GM19328 (cell line): ENCODE measurements around the gene CHP1.
"Not testable (repeated sequence)": the region's sequence is repeated elsewhere in the genome, so short reads cannot be mapped to it uniquely, and the experiment has no call there.

Experiments used
- ATAC-seq: cut with Tn5 transposase; IDR thresholded peaks from one replicate; pipeline ENCODE4 v1.9.1; 2021; ENCODE audit warnings: mild to moderate bottlenecking, moderate library complexity; ENCODE audit not compliant: unreplicated experiment

CHP1 gene

DNA sequence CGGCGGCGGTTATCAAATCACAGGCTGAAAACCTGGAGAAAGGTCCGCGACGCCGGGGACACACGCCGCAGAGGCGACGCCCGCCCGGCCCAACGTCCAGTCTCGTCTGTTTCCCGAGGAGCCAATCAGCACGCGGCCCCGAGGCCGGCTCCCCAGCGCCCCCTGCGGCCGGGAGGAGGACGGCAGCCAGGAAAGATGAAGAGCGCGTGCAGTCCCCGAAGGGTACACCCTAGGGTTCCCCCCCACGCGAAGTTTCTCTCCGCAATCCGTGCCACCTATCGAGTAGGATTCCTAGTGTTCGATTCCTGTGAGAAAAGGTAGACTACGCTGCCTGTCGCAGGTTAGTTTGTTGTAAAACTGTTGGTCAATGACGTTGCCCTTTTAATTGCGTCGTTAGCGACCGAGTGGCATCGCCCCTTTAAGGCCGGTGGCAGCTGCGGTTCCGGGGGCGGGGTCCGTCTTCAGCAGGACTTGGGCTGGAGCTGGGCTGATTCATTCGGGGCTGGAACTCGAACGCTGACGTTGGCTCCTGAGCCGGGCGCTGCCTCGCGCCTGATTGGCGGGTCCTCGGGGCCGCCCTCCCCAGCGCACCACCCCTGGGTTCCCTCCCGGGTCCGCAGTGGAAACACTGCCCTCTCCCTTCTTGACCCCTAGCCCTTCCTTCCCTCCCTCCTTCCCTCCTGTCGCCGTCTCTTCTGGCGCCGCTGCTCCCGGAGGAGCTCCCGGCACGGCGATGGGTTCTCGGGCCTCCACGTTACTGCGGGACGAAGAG, at the start of gene CHP1, which contains the start of gene EXD1:
Gene CHP1 (plus strand): TSS at position 619 of the 772 bp plus-strand sequence. CDS start 115 bp downstream, at position 734.
Gene EXD1 (minus strand): TSS at position 108 of the 772 bp plus-strand sequence. CDS start 4,182 bp downstream, outside the sequence.
- peak; percentile 90 for ATAC-seq

DNA sequence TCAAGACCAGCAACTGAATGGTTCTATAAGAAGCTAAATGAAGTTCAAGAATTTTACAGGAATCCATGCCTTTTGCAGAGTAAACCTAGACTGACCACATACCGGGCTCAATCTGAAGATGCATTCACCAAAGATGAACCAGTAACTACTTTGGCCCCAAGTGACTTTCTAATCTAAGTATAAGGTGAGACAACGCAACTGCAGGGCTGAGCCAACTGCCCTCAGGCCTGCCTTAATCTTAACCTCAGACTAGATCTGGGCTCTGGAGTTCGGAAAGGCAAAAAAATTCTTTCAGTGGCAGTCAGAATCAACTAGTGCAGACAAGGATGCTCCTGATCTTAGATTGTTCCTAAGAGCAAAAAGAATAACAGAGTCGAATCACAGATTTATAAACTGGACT, 48.8 kb upstream of the CHP1 start:
- no peak for ATAC-seq

DNA sequence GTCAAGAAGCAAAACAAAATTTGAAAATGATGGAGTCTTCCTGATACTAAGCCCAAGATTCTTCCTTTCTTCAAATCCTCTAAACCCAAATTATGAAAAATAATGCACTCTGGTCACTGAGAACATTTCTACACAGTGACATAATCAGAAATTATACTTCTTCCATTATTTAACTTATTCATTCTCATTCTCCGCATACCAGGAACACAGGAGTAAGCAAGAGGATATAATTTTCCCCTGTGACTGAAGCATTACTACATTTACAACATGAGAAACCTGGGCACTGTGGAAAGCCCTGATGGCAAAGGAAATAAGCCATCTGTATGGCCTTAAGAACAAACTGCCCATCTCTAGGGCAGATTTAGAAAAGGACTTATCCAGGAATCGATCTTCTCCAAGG, 47.5 kb upstream of the CHP1 start:
- ATAC-seq: no peak

DNA sequence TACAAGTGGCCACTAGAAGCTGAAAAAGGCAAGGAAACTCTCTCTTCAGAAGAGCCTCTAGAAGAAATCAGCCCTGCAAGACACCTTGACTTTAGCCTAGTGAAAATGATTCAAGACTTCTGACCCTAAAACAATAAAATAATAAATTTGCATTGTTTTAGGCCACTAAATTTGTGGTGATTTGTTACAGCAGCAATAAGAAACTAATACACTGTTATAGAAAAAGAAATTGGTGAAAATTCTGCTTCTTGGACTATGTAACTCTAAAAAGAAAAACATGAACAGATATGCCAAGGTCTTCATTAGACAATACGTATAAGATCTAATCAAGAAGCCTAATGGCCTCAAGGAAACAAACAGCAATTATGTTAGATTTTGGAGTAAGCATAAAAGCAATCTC, 36.6 kb upstream of the CHP1 start:
- ATAC-seq: no peak

DNA sequence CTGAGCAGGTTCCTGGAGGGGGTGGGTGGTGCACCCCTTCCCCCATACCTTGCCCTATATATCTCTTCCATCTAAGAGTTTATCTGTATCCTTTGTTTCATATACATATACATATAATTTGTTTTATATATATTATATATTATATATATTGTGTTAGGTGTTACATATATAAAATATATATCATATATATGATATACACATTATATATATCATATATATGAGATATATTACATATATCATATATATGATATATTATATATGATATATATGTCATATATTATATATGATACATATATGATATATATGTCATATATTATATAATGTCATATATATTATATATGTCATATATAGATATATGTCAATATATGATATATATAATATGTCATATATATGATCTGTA, 31.6 kb upstream of the CHP1 start:
- ATAC-seq: no peak

GRCh38 chr15:41203395-41203794, 27.7 kb upstream of the CHP1 start:
- ATAC-seq: no peak

DNA sequence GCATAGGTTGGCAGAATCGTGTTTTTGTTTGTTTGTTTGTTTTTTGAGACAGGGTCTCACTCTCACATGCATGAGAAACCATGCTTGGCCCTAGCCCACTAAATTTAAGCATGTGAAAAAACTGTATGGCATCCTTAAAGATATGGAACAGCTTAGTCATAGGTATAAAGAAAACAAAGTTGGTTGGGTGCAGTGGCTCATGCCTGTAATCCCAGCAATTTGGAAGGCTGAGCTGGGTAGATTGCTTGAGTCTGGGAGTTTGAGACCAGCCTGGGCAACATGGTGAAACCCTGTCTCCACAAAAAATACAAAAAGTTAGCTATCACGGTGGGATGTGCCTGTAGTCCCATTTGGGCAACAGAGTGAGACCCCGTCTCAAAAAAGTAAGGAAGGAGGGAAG, 25.8 kb upstream of the CHP1 start:
- ATAC-seq: no peak

- no peak for ATAC-seq
Observed at GRCh38 chr15:41207687-41208448, 23.2 kb upstream of the CHP1 start.

- ATAC-seq: no peak
Observed at GRCh38 chr15:41215708-41216107, 15.4 kb upstream of the CHP1 start.

DNA sequence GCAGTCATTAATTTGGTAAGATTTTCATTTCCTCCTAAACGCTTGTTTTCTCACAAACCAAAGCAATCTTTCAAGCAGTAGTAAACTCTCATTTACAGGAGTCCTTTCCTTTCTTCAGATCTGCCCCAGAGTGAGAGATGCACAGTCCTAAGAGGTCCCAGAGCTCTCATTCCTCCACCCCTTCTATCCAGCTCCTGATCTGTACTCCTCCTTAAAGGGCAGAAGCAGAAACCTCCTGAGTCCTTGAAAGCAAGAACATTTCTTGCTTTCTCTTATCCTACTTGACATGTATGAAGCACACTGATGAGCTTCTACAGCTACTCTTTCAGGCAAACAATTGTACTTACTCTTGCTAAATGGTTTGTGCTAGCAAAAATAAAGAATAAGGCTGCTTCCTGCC, 12.2 kb upstream of the CHP1 start:
- no peak for ATAC-seq

DNA sequence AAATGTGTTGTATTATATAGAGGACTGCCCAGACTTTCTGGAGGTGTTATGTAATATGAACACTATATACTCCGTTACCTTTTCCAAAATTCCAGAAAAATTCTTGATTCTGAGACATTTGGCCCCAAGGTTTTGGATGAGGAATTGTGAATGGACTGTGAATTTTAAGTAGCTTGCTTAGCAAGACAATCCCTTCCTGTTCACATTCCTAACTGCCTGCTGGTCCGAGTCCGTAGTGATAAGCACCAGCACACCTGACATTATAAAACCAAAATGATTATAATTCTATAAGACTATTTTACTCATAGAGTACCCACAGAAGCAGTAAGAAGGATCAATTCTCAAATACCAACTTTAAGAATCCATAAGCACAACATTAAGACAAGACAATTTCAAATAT, 11.7 kb upstream of the CHP1 start:
- ATAC-seq: no peak

DNA sequence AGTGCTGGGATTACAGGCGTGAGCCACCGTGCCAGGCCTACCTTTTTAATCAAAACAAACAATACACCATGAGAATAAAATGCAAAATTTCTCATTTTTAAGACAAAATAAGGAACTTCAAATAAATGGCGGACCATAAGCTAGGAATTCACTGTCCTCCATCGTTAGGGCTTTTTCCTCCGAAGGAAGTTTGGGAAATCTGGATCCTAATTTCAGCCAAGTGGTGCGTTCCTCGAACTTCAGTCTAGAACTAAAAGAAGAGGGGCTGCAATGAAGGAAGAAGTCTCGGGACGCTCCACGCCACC, 771 bp upstream of the CHP1 start:
- ATAC-seq: no peak

DNA sequence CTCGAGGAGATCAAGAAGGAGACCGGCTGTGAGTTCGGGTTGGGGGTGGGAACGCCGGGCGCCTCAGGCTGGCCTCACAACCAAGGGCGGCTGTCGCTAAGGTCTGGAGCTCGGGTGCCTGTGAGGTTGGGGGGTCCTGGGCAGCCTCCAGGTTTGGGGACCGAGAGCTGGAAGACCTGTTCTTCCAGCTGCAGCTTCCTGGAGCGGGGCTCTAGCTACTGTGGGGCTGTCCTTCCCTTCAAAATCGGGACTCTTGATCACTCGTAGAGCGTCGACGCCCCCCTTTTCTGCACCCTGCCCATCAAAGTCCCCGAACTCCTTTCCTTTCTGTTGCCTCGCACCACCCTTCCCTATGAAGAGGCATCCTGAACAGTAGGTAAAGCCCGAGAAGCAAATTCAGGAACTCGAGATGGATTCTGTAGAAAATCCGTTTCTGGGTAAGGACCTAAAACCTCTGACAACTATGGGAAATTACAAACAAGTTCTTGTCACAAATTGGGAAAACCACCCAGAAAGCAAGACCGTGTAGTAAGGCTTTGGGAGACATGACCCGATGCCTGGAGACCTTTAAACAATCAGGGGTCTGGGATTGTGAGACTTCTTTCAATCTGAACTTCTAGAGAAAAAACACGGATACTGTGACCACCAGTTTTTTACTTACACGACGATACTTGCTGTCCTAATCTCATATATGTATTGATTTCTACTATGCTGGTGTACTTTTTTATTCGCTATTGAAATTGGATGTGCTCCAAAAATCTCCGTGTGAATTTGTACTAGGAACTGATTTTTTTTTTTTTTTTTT, 556 bp downstream of the CHP1 start:
- ATAC-seq: peak; percentile 35

DNA sequence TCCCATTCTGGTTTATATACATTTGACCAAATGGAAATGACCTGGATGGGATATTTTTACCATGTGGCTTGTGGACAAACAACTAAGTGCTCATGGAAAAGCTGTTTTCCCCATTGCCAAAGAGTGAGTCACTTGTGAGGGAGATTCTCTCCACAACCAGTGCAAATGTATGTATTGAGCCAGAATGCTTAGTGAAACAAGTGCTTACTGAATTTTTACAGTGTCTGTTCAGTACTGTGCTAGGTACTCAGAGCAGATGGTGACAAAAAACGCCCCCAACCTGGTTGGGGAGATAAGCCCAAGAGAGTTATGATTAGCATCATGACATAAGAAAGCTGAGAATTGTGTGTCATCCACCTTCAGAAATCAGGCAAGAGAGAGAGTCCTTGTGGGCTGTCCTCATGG, 2.3 kb downstream of the CHP1 start:
- no peak for ATAC-seq

DNA sequence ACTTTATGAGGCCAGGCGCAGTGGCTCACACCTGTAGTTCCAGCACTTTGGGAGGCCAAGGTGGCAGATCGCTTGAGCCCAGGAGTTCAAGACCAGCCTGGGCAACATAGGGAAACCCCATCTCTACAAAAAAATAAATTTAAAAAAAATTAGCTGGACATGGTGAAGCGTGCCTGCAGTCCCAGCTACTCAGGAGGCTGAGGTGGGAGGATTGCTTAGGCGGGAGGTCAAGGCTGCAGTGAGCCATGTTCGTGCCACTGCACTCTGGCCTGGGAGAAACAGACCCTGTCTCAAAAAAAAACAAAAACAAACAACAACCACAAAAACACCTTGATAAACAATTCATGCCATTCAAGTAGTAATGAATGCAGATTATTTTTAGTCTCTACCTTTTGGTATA, 4.2 kb downstream of the CHP1 start:
- ATAC-seq: not testable (repeated sequence)

DNA sequence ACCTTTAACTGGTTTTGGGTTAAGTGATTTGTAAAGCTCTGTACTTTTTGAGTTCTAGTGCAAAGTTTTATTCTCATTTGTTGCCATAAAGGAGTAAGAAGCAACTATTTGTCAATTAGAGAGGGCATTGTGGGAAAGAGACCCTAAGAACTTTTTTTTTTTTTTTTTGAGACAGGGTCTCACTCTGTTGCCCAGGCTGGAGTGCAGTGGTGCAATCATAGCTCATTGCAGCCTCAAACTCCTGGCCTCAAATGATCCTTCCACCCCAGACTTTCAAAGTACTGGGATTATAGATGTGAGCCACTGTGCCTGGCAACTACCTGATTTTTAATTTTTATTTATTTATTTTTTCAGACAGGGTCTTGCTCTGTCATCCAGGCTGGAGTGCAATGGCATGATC, 4.9 kb downstream of the CHP1 start:
- ATAC-seq: no peak

DNA sequence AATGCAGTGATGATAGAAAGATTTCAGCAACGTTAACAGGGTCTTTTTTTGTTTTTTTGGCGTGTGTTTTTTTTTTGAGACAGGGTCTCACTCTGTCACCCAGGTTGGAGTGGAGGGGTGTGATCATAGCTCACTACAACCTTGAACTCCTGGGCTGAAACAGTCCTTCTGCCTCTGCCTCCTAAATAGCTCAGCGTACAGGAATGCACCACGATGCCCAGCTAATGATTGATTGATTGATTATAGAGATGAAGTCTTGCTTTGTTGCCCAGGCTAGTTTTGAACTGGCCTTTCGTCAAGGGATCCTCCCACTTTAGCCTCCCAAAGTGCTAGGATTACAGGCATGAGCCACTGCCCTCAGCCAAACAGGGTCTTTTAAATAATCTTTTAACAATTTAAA, 7.0 kb downstream of the CHP1 start:
- no peak for ATAC-seq

DNA sequence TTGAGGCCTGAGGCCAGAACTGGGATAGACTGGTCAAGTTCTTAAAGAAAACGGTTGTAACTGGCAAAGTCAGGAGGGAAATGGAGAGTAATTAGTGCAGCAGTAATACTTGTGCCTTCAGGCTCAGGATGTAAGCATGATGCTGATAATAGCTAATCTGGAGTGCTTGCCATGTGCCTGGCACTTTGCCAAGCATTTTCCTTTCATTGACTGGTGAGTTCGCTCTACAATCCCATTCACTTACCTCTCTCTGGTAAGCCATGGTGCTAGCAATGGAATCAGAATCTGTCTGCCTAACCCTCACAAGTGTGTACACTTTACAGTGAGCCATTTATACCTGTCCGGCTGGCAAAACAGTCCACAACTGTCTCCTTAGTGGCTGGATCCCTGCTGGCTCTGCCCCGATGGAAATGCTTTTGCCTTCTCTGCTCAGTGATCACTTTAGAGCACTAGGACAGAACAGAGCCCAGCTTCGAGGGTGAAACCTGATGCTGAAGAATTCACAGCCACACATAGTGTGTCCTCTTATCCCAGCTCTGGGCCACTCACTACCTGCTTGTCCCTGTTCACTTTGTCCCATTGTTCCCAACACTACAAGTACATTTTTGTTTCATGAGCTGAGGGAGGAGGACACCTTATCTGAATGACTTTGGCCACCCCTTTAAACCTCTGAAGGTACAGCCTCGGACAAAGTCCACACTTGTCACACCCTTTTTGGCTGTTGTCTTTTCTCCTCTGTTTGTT, 10.3 kb downstream of the CHP1 start:
- no peak for ATAC-seq

DNA sequence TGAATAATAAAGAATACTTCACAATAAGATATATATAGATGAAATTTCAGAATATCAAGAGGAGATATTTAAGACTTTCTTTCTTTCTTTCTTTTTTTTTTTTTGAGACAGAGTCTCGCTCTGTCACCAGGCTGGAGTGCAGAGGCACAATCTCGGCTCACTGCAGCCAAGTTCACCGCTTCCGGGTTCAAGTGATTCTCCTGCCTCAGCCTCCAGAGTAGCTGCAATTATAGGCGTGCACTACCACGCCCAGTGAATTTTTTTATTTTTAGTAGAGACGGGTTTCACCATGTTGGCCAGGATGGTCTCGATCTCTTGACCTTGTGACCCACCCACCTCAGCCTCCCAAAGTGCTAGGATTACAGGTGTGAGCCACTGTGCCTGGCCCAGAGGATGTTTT, 19.7 kb downstream of the CHP1 start:
- not testable (repeated sequence) for ATAC-seq

DNA sequence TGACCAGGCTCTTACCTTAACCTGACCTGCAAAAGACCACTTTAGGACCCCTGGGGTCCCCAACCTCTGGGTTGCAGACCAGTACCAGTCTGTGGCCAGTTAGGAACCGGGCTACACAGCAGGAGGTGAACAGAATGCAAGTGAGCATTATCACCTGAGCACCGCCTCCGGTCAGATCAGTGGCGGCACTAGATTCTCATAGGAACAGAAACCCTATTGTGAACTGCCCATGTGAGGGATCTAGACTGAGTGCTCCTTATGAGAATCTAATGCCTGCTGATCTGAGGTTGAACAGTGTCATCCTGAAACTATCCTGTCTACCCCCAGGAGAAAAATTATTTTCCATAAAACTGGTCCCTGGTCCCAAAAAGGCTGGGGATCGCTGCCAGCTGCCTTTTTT, 20.3 kb downstream of the CHP1 start:
- no peak for ATAC-seq

DNA sequence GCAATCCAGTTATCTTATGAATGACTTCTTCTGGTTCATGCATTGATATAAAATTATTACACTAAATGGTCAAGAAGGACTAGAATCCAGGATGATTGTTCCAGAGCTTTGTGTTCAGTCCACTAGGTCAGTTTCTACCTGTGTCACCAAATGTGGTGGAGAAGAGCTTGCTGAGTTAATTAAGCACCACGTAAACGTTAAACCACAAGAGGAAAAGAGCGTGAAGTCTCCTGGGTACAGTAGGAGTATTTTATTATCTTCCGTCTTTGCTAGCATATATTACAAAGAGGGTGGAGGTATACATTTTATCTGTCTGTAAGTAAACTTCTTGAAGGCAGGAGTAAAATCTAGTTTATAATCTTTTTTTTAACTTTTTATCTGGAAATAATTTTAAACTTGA, 23.5 kb downstream of the CHP1 start:
- no peak for ATAC-seq
